Measurements from ENCODE around the gene PYROXD2.
"Not testable (repeated sequence)": the region's sequence is repeated elsewhere in the genome, so short reads cannot be mapped to it uniquely, and the experiment has no call there.

PYROXD2 gene

DNA sequence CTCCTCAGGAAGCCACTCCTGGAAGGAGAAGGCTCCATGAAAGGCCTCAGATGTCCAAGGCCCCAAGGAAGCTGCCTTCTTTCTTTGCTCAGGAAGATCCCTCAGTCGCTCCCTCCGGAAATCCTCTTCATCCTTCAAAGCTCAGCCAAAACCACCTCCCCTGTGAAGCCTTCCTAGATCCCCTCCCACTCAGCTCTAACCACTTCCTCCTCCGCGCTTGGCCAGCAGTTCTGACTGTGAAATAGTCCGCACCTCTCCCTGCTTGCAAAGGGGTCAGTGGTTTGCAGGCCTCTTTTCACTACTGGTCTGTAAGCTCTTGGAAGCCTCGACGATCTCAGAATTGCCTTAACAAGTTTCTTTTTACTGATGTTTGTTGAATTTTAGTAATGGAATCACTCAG lies 23.9 kb downstream of the PYROXD2 start:
- DNase-seq (ENCODE audit: low read depth in 2 of 2), result no peak

DNA sequence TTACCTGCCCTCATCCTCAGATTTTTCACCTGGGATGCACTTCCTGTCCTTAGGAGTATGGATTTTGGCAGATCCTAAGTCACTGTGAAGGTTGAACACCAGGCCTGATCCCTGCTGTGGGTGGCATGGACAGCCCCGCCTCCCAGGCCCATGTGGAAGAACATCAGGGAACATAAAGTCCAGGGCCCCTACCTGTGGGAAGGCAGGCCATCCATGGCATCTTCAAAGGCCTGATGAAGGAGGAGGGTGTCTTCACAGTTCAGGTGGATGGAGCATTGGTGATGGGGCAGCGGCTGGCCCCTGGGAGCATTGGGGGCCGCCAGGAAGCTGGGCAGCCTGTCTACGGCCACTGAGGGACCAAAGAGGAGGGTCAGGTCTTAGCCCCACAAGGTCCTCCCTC lies 24.6 kb downstream of the PYROXD2 start:
- DNase-seq (ENCODE audit: low read depth in 2 of 2), result no peak

- no peak for DNase-seq (ENCODE audit: low read depth in 2 of 2)
These were observed 25.6 kb downstream of the PYROXD2 start for GRCh38 chr10:98389398-98389797.

GRCh38 chr10:98388101-98388655 lies 26.8 kb downstream of the PYROXD2 start:
- DNase-seq (ENCODE audit: low read depth in 2 of 2), result no peak

DNA sequence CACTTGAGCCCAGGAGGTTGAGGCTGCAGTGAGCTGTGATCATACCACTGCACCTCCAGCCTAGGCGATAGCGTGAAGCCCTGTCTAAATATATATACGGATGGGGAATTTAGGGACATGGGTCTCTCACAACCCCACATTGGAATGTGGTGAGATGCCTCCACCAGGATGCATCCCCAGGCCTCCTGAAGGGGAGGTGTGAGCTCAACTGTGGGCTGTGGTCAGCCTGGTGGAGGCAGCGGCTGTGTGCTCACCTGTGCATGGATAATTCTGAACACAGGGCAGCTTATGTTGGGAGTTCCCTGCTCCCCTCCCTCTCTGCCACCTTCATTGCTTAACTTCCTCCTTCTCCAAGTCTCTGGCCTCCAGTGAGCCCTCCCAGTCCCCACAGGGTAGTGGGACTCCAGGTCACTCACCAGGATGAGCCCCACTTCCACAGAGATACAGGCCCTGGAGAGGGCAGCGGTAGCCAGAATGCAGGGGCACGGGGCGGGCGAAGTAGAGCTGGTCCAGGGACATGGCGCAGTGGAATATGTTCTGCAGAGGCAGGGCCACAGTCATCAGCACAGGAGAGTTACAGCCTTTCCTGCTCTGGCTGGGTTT lies 30.4 kb downstream of the PYROXD2 start:
- no peak for DNase-seq (ENCODE audit: low read depth in 2 of 2)

GRCh38 chr10:98383869-98384268 lies 31.1 kb downstream of the PYROXD2 start:
- DNase-seq (ENCODE audit: low read depth in 2 of 2), result no peak

DNA sequence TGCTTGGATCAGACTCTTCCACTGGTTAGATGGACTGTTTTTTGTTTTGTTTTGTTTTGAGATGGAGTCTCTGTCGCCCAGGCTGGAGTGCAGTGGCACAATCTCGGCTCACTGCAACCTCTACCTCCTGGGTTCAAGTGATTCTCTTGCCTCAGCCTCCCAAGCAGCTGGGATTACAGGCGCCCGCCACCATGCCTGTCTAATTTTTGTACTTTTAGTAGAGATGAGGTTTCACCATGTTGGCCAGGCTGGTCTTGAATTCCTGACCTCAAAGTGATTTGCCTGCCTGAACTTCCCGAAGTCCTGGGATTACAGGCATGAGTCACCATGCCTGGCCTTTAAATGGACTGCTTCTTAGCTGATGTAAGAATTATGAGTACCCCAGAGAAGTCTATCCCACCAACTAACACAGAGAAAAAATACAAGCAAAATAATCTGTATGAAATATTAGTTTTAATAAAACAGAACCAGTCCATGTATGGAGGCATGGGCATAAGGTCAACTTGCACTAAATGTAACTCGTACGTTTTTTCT lies 31.8 kb downstream of the PYROXD2 start:
- DNase-seq (ENCODE audit: low read depth in 2 of 2), result not testable (repeated sequence)

- no peak for DNase-seq (ENCODE audit: low read depth in 2 of 2)
These were observed 32.3 kb downstream of the PYROXD2 start for GRCh38 chr10:98382691-98383101.

GRCh38 chr10:98380493-98381339 lies 34.3 kb downstream of the PYROXD2 start:
- DNase-seq (ENCODE audit: low read depth in 2 of 2), result no peak

DNA sequence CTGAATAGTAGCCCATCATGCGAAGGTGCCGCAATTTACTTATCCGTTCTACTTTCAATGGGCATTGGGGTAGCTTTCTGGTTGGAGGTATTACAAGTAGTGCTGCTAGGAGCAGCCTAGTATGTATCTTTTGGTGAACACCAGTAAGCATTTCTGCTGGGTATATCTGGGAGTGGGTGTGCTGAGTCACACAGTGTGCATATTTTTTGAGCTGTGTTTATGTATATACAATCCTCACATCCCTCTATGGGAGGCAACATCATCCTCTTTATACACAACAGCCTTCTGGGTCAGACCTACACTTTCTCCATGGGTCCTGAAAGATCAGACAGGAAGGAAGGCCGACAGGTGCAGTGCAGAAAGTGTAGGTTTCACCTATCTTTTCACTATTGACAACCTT lies 36.3 kb downstream of the PYROXD2 start:
- no peak for DNase-seq (ENCODE audit: low read depth in 2 of 2)

DNA sequence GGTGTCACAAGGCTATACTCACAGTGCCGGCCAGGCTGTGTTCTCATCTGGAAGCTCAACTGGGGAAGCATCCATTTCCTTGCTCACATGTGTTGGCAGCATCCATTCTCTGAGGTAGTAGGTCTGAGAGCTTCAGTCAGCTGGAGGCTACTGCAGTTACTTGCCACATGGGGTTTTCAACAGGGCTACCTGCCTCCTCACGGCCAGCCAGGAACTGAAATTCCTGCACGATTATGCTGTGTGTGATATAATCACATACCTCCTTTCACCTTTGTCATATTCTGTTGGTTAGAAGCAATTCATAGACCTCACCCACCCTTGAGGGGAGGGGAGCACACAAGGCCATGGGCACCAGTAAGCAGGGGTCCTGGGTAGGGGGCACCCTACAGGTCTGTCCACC lies 37.4 kb downstream of the PYROXD2 start:
- DNase-seq (ENCODE audit: low read depth in 2 of 2), result no peak

DNA sequence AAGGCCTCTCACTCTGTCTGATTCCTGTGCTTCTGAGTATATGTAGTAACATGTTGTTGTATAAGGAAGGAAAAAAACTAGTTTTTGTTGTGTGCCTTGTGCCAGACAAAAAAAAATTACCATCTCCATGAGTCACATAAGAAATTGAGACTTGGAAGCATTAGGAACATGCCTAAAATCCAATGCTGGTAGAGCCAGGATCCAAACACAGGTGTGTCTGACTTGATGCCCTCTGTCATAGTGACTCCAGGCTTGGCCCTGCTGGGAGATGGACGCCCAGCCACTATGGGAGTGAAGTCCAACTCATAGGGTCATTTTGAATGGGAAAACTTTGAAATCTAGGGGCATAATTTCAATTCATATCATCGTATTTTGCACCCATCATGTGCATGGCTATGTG lies 38.0 kb downstream of the PYROXD2 start:
- no peak for DNase-seq (ENCODE audit: low read depth in 2 of 2)

- DNase-seq (ENCODE audit: low read depth in 2 of 2), result no peak
These were observed 38.5 kb downstream of the PYROXD2 start for GRCh38 chr10:98376485-98376884.

DNA sequence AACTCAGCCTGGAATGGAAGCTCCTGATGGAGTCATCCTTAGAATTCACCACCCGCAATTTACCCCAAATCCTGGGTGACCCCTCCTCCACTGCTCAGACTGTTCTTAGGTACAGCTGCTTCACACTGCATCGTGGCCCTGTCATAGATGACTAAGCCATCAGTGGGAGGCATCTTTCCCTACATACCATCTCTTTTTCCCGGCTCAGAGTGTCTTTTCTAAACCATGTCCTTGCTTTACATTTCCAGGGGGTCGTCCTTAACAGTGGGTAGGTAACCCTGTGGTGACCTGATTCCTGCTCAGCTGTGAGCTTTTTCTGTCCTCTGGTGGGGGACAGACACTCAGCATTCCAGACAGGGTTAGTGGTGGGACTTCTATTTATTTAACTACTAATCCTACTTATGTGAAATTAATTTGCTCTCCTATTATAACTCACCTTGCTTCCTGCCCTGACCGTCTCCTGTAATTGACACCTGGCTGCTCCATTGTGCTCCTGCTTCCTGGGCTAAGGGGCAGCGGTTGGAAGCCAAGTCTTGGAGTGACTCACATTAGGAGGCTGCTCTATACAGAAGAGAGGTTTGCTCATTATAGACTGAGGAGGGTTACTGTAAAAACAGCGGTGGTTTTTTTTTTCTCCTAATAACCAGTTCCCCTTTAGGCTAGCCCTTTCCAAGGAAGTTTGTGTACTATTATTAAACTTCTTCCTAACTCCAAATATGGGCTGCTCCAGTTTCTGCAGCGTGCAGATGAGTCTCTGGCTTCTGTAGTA lies 40.6 kb downstream of the PYROXD2 start:
- DNase-seq (ENCODE audit: low read depth in 2 of 2), result no peak

DNA sequence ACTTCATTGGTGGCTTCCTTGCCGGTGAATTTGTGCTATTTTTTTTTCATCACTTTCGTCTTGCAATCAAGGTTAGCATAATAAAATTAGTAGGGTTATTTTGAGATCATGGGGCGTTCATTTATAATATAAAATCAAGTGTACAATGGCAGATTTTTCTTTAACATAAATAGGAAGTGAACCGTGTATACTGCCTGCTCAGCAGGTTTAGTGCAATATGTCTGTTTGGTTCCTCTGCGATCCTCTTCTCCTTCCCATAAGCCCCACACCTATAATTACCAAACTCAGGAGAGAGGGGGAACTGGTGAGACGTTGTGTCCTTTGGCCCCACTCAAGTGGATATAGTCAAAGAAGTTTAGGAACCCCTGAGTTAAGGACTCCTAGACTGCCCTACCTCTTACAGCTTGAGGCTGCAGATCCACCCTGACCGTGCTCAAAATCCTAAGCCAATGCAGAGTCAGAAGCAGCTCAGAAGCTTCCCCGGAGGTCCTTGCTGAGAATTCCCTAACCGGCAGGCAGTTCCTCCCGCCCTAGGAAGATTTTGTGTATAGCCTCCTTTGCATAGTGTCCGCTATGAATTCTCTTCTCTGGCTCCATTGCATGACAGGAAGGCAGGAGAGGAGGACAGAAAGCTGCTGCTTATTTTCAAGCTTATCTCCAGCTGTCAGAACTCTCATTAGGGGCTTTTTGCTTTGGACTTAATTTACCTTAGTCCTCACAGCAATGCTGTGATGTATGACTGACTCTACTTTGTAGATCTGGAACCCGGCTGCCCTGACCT lies 41.5 kb downstream of the PYROXD2 start:
- no peak for DNase-seq (ENCODE audit: low read depth in 2 of 2)

GRCh38 chr10:98370831-98371820 lies 43.9 kb downstream of the PYROXD2 start:
- DNase-seq (ENCODE audit: low read depth in 2 of 2), result no peak

- no peak for DNase-seq (ENCODE audit: low read depth in 2 of 2)
These were observed 45.2 kb downstream of the PYROXD2 start for GRCh38 chr10:98369801-98370200.

DNA sequence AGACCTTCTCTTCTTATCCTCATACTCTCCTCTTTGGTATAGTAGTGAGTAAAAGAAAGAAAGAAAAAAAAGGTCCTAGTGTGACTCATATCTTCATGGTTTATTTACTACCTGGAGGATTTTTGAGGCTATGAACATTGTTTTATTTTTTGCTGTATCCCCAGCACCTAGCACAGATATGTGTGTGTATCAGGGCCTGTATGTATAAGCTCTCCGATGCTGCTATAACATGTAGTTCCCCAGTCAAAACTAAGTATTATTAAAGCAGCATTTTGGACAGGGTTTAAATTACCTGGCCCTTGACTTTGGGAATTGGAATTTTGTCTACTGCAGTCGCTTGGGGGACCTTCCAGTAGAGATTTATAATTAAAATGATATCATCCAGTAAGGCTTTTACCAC lies 46.3 kb downstream of the PYROXD2 start:
- no peak for DNase-seq (ENCODE audit: low read depth in 2 of 2)

- no peak for DNase-seq (ENCODE audit: low read depth in 2 of 2)
These were observed 47.2 kb downstream of the PYROXD2 start for GRCh38 chr10:98367604-98368451.
